Nephron progenitor cell (in vitro differentiated cells): ENCODE data around the gene MBOAT2.

Source experiments
- DNase-seq: peaks from one replicate; pipeline ENCODE4 v3.0.0; 2021
- H3K27ac Mint-ChIP-seq: 2 replicates; pipeline ENCODE4 v1.8.0; 2021; ENCODE audit warnings: mild to moderate bottlenecking, moderate library complexity, mixed read lengths
- H3K27me3 Mint-ChIP-seq: 2 replicates; pipeline ENCODE4 v1.8.0; 2021; ENCODE audit warnings: mild to moderate bottlenecking, low read depth, mixed read lengths; ENCODE audit not compliant: poor library complexity
- H3K36me3 Mint-ChIP-seq: 2 replicates; pipeline ENCODE4 v1.8.0; 2021; ENCODE audit warnings: low read depth, mixed read lengths
- H3K4me1 Mint-ChIP-seq: 2 replicates; pipeline ENCODE4 v1.8.0; 2021; ENCODE audit warnings: mixed read lengths
- H3K4me3 Mint-ChIP-seq: 2 replicates; pipeline ENCODE4 v1.8.0; 2021; ENCODE audit warnings: mild to moderate bottlenecking, moderate library complexity, mixed read lengths
- H3K9me3 Mint-ChIP-seq: 2 replicates; pipeline ENCODE4 v1.8.0; 2021; ENCODE audit warnings: mild to moderate bottlenecking, moderate library complexity, mixed read lengths
- TF ChIP-seq, protein P1 (sequence below): fragments of 200-600 bp; sonication (generic); IDR thresholded peaks from 2 replicates; pipeline ENCODE4 v1.5.0; 2021; ENCODE audit warnings: antibody characterized with exemption

MBOAT2 gene

DNA sequence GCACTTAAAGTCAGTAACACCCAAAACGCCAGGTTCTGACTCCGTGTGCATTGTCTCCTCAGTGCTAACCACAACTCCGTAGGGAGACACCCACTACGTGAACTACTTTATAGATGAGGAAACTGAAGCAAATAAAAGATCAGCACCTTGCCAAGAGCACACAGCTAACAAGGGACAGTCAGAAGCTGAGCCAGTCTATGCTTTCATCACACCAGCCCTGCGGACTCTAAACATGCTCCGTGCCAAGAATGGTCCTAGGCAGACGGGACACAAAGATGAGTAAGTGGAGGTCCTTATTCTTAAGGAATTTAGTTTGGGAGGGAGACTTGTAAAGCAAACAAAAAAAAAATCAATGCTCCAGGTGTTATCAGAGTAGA is 9.6 kb downstream of the MBOAT2 start:
- H3K4me1 Mint-ChIP-seq: peaks cover 48% of the 10 kb centered on the region
- H3K4me3 Mint-ChIP-seq: no peak overlapping the region
- H3K9me3 Mint-ChIP-seq: no peaks in the 10 kb centered on the region
- TF ChIP-seq, protein P1, sequence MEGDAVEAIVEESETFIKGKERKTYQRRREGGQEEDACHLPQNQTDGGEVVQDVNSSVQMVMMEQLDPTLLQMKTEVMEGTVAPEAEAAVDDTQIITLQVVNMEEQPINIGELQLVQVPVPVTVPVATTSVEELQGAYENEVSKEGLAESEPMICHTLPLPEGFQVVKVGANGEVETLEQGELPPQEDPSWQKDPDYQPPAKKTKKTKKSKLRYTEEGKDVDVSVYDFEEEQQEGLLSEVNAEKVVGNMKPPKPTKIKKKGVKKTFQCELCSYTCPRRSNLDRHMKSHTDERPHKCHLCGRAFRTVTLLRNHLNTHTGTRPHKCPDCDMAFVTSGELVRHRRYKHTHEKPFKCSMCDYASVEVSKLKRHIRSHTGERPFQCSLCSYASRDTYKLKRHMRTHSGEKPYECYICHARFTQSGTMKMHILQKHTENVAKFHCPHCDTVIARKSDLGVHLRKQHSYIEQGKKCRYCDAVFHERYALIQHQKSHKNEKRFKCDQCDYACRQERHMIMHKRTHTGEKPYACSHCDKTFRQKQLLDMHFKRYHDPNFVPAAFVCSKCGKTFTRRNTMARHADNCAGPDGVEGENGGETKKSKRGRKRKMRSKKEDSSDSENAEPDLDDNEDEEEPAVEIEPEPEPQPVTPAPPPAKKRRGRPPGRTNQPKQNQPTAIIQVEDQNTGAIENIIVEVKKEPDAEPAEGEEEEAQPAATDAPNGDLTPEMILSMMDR: no peak
- no peaks in the 10 kb centered on the region for H3K36me3 Mint-ChIP-seq
- H3K27me3 Mint-ChIP-seq: no peaks in the 10 kb centered on the region
- H3K27ac Mint-ChIP-seq: no peak overlapping the region
- DNase-seq: no peak

DNA sequence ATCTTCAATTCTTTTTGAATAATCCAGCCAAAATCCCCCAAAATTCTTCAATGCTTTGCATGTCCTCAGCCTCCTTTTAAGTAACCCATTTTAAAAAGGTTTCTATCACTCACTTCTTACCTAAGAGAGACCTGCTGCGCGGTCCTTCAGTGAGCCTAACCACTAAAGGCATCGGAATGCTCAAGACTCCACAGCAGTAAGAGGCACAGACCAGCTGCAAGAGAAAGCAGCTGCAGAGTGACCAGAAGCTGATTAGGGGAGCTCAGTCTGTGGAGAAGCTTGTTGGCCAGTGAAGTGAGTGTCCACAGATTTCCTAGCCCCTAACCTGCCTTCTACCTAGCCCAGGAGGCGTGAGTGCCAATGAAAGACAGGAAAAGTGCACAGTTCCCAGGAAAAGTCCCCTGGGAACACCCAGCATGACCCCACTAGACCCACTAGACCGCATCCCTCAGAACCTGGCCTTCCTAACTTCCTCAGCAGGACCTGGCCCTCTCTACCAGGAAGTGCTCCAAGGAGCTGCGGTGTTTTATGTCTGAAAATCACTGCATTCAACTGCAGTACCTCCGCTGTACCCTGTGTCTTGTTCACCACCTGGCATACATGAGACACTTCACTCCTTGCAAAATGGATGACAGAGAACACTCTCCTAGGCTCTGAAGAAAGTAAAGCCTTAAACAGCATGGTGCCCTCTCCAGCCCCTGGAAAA is 10.1 kb downstream of the MBOAT2 start:
- no peak for DNase-seq
- Mint-ChIP-seq H3K9me3 (no peaks in the 10 kb centered on the region), H3K27ac (no peak overlapping the region), H3K27me3 (no peaks in the 10 kb centered on the region), H3K4me3 (no peak overlapping the region), H3K36me3 (no peaks in the 10 kb centered on the region), H3K4me1 (peaks cover 43% of the 10 kb centered on the region)
- TF ChIP-seq, protein P1: no peak

DNA sequence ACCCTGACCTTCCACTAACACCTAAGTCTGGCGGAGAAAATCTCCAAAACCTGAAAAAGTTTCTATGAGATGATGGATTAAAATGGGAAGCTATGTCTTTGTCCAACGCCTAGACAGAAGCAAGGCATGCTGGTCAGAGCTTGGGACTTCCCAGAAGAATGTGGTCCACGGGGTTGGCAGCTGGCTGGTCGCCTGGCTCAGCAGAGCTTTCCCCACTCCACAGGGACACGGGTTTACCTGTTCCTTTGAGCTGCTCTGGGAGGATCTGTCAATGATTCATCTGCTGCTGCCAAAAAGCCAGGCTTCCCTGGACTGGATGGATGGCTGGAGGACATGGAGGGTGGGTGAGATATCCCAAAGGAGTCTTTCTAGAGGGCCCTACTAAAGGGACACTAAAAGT is 10.8 kb downstream of the MBOAT2 start:
- no peaks in the 10 kb centered on the region for H3K9me3 Mint-ChIP-seq

DNA sequence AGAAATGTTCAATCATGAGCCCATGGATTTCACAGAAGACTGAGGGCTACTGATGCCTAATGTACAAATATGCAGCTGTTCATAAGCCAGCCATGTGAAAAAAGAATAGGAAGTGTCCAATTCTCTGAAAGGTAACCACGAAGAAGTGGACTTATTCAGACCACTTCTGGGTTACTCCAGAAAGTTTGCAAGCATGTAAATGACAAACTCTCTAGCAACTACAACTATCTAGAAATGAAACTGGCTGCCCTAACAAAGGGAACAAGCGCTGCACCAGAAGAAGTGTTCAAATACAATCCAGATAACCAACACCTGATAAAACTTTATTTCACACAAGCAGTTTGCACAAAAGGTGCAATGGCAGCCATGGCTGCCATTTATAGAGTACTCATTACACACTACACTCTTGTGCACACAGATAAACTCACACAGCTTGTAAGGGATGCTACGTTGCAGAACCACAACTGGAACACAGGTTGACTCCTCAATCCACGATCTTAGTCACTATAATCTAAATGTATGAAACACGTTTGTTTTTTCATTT is 13.9 kb downstream of the MBOAT2 start:
- Mint-ChIP-seq H3K27ac (no peak overlapping the region), H3K36me3 (peaks cover 5% of the 10 kb centered on the region), H3K27me3 (no peaks in the 10 kb centered on the region), H3K4me3 (no peak overlapping the region), H3K9me3 (no peaks in the 10 kb centered on the region), H3K4me1 (peaks cover 29% of the 10 kb centered on the region)
- TF ChIP-seq, protein P1: no peak
- DNase-seq: no peak

More for the DNA sequence above, 10.8 kb downstream of the MBOAT2 start:
- Mint-ChIP-seq H3K4me3 (no peak overlapping the region), H3K36me3 (no peaks in the 10 kb centered on the region), H3K4me1 (peaks cover 37% of the 10 kb centered on the region), H3K27ac (no peak overlapping the region), H3K27me3 (no peaks in the 10 kb centered on the region)
- no peak for DNase-seq
- TF ChIP-seq, protein P1: no peak

DNA sequence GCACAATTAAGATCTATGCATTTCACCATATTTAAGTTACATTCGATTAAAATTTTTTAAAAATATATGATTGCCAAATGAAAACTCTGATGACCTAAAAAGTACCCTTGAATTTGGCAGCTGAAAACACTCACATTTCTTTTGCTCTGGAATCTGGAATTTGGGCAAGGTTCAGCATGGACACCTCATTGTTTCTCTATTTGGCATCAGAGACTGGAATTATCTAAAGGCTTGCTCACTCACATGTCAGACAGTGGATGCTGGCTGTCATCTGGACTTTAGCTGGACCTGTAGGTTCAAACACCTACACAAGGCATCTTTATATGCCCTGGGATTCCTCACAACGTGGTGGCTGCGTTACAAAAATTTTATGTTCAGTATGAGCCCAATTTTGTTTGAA is 16.1 kb downstream of the MBOAT2 start:
- no peaks in the 10 kb centered on the region for H3K27me3 Mint-ChIP-seq
- TF ChIP-seq, protein P1: no peak
- no peaks in the 10 kb centered on the region for H3K9me3 Mint-ChIP-seq
- peaks cover 25% of the 10 kb centered on the region for H3K4me1 Mint-ChIP-seq
- H3K36me3 Mint-ChIP-seq: peaks cover 5% of the 10 kb centered on the region
- DNase-seq: no peak
- H3K4me3 Mint-ChIP-seq: no peak overlapping the region
- no peak overlapping the region for H3K27ac Mint-ChIP-seq
